Measurements from ENCODE around the gene ZNF341.

DNA sequence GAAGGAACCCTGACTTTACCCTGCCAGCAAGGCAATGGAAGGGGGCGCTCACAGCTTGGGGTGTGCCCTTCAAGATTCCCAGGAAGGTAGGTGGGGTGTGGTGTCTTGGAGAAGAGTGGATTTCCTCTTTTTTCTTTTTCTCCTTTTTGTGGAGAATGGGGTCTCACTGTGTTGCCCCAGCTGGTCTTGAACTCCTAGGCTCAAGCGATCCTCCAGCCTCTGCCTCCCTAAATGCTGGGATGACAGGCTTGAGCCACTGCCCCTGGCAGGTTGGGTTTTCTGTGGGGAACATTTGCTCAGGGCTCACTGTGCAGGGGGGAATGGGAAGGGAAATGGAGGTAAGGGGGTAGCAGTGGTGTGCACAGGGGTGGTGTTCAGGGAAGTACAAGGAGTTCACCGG, 4.0 kb upstream of the ZNF341 start:
- TF ChIP-seq, protein P1, sequence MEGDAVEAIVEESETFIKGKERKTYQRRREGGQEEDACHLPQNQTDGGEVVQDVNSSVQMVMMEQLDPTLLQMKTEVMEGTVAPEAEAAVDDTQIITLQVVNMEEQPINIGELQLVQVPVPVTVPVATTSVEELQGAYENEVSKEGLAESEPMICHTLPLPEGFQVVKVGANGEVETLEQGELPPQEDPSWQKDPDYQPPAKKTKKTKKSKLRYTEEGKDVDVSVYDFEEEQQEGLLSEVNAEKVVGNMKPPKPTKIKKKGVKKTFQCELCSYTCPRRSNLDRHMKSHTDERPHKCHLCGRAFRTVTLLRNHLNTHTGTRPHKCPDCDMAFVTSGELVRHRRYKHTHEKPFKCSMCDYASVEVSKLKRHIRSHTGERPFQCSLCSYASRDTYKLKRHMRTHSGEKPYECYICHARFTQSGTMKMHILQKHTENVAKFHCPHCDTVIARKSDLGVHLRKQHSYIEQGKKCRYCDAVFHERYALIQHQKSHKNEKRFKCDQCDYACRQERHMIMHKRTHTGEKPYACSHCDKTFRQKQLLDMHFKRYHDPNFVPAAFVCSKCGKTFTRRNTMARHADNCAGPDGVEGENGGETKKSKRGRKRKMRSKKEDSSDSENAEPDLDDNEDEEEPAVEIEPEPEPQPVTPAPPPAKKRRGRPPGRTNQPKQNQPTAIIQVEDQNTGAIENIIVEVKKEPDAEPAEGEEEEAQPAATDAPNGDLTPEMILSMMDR (IDR thresholded peaks at IDR 0.05): no peak
- no peak for TF ChIP-seq POLR2AphosphoS5 (IDR thresholded peaks at IDR 0.05; ENCODE audit: low read depth, low read length)
